Esophagus muscularis mucosa (tissue), 3 donors: ENCODE results near the gene ZBTB34.

Source experiments
- CTCF ChIP-seq, 3 experiments: fragments of 200-600 bp in 2 of 3; fragments of 450-650 bp in 1 of 3; sonication (generic) in 2 of 3; IDR thresholded peaks; one replicate each; pipeline ENCODE4 v1.5.1; 2017 to 2019; ENCODE audit warnings: antibody characterized with exemption in 3 of 3, mild to moderate bottlenecking in 2 of 3, moderate library complexity in 1 of 3
- POLR2A ChIP-seq: fragments of 450-650 bp; IDR thresholded peaks from one replicate; pipeline ENCODE4 v1.6.1; 2017; ENCODE audit warnings: antibody characterized with exemption, moderate library complexity, mild to moderate bottlenecking, low read depth

DNA sequence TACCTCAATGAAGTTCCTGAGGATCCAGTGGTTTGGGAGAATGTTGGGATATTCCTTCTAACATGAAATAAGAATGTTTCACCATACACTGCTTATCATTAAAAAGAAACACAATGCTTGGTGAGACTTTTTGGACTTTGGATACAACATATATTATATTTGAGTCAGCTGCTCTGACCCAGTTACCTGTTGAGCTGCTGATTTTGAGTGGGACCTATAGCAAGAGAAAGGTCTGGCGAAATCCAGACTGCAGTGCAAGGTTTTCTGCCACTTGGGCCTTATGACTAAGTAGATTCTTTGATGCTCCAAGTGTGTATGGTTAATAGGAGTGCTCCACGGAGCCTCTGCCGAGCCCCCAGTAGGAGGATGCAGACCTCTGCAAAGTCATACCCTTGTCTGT lies 44.1 kb downstream of the ZBTB34 start:
- no peak for TF ChIP-seq CTCF (IDR thresholded peaks at IDR 0.05)
- no peak for TF ChIP-seq POLR2A
